HEK293T (cell line): ENCODE data around the gene ATR.
"Not testable (repeated sequence)": the region's sequence is repeated elsewhere in the genome, so short reads cannot be mapped to it uniquely, and the experiment has no call there.

Experiments
- ARNT ChIP-seq: fragments of 450-650 bp; IDR thresholded peaks from 2 replicates; pipeline ENCODE4 v1.6.1; 2017; ENCODE audit warnings: mild to moderate bottlenecking
- BHLHE40 ChIP-seq: fragments of 450-650 bp; IDR thresholded peaks from 2 replicates; pipeline ENCODE4 v1.6.1; 2016; ENCODE audit warnings: mild to moderate bottlenecking, moderate library complexity, borderline replicate concordance
- FOXM1 ChIP-seq: fragments of 450-650 bp; IDR thresholded peaks from 2 replicates; pipeline ENCODE4 v1.6.1; 2017; ENCODE audit warnings: mild to moderate bottlenecking, borderline replicate concordance
- TF ChIP-seq, protein P1 (sequence below): fragments of 450-650 bp; IDR thresholded peaks from 2 replicates; pipeline ENCODE4 v1.6.1; 2016

DNA sequence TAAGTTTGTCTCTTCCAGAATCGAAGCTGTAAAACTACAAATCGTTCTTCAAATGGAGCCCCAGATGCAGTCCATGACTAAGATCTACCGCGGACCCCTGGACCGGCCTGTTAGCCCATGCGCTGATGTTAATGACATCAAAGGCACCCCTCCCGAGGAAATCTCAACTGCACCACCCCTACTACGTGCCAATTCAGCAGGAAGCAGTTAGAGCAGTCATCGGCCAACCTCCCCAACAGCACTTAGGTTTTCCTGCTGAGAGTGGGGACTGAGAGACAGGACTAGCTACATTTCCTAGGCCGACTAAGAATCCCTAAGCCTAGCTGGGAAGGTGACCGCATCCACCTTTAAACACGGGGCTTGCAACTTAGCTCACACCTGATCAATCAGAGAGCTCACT, 135.5 kb downstream of the ATR start:
- not testable (repeated sequence) for TF ChIP-seq BHLHE40, FOXM1, ARNT
- TF ChIP-seq, protein P1, sequence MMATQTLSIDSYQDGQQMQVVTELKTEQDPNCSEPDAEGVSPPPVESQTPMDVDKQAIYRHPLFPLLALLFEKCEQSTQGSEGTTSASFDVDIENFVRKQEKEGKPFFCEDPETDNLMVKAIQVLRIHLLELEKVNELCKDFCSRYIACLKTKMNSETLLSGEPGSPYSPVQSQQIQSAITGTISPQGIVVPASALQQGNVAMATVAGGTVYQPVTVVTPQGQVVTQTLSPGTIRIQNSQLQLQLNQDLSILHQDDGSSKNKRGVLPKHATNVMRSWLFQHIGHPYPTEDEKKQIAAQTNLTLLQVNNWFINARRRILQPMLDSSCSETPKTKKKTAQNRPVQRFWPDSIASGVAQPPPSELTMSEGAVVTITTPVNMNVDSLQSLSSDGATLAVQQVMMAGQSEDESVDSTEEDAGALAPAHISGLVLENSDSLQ: not testable (repeated sequence)
